Inferior parietal cortex (tissue), 1 donor: ENCODE measurements around the gene HIGD1C.
"Not testable (repeated sequence)": the region's sequence is repeated elsewhere in the genome, so short reads cannot be mapped to it uniquely, and the experiment has no call there.

Experiments
- DNase-seq: peaks from one replicate; pipeline ENCODE4 v3.0.0-alpha.2; 2016; ENCODE audit errors: extremely low spot score

The HIGD1C gene

GRCh38 chr12:50952510-50952909 is at the start of gene HIGD1C:
TSS of gene HIGD1C (plus strand) at chr12:50952544. CDS start at chr12:50953999, 1,455 bp downstream.
- no peak for DNase-seq

GRCh38 chr12:50908479-50908878 is 43.9 kb upstream of the HIGD1C start:
- not testable (repeated sequence) for DNase-seq

- DNase-seq = not testable (repeated sequence)
Observed at GRCh38 chr12:50912361-50912760, 40.0 kb upstream of the HIGD1C start.

GRCh38 chr12:50913224-50913623 is 39.1 kb upstream of the HIGD1C start:
- DNase-seq = no peak

GRCh38 chr12:50914872-50915484 is 37.4 kb upstream of the HIGD1C start:
- DNase-seq = no peak

- DNase-seq = no peak
Observed at GRCh38 chr12:50916292-50916691, 36.1 kb upstream of the HIGD1C start.

GRCh38 chr12:50918584-50919316 is 33.6 kb upstream of the HIGD1C start:
- no peak for DNase-seq

GRCh38 chr12:50922820-50923219 is 29.5 kb upstream of the HIGD1C start:
- no peak for DNase-seq

GRCh38 chr12:50923361-50924130 is 28.8 kb upstream of the HIGD1C start:
- DNase-seq = no peak

- DNase-seq = peak; percentile 61
Observed at GRCh38 chr12:50924131-50924438, 28.3 kb upstream of the HIGD1C start.

- DNase-seq = peak; percentile 96
Observed at GRCh38 chr12:50924439-50925341, 27.7 kb upstream of the HIGD1C start.

GRCh38 chr12:50925342-50925651 is 27.0 kb upstream of the HIGD1C start:
- no peak for DNase-seq

- no peak for DNase-seq
Observed at GRCh38 chr12:50925920-50926319, 26.4 kb upstream of the HIGD1C start.

GRCh38 chr12:50926415-50926814 is 25.9 kb upstream of the HIGD1C start:
- no peak for DNase-seq

- DNase-seq = not testable (repeated sequence)
Observed at GRCh38 chr12:50926932-50927331, 25.4 kb upstream of the HIGD1C start.

GRCh38 chr12:50927356-50927755 is 25.0 kb upstream of the HIGD1C start:
- no peak for DNase-seq

GRCh38 chr12:50927766-50928224 is 24.5 kb upstream of the HIGD1C start:
- no peak for DNase-seq

GRCh38 chr12:50928392-50928791 is 24.0 kb upstream of the HIGD1C start:
- DNase-seq = no peak

GRCh38 chr12:50929831-50930230 is 22.5 kb upstream of the HIGD1C start:
- no peak for DNase-seq

GRCh38 chr12:50930477-50930876 is 21.9 kb upstream of the HIGD1C start:
- not testable (repeated sequence) for DNase-seq

- DNase-seq = no peak
Observed at GRCh38 chr12:50932787-50933280, 19.5 kb upstream of the HIGD1C start.
